Stimulated activated CD4-positive, alpha-beta T cell treated with anti-CD3 and anti-CD28 coated beads, TNF-alpha, amount 100 ng/mL, for 4 hours (primary cell): ENCODE results near the gene MMP24.
A peak's percentile ranks its signal among the peaks of the same experiment; 100 is the strongest.
"Not testable (repeated sequence)": the region's sequence is repeated elsewhere in the genome, so short reads cannot be mapped to it uniquely, and the experiment has no call there.

Experiments
- DNase-seq, 3 experiments: peaks; one replicate each; pipeline ENCODE4 v3.0.0-alpha.2; 2020; ENCODE audit warnings: low read depth in 3 of 3

MMP24 gene

DNA sequence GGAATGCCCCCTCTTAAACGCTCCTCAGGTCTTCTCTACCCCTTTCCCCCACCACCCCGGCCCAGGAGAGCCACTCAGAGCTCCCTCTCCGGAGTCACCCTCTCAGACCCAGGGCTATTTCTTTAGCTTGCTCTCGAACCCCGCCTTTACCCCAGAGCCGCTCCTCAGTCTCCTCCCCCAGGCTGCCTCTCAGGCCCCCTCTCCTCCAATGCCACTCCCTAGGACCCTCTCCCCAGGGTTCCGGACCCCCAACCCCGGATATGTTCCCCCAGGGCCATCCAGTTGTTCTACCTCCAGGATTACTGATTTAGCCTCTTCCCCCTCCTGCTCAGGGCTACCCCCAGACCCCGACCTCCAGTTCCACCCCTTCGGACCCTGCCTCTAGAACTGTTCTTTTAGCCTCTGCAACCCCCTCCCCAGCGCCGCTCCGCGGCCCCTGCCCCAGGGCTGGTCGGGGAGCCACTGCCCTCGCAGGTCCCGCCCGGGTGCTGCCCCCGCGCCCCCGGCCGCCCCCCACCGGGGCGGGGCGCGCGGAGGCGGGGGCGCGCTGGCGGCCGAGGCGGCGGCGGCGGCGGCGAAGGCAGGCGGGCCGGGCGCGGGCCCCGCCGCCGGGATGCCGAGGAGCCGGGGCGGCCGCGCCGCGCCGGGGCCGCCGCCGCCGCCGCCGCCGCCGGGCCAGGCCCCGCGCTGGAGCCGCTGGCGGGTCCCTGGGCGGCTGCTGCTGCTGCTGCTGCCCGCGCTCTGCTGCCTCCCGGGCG, at the start of gene MMP24:
TSS of gene MMP24 (plus strand) at position 565 of the 758 bp plus-strand sequence. CDS start at position 614, 49 bp downstream.
- DNase-seq, result no peak

DNA sequence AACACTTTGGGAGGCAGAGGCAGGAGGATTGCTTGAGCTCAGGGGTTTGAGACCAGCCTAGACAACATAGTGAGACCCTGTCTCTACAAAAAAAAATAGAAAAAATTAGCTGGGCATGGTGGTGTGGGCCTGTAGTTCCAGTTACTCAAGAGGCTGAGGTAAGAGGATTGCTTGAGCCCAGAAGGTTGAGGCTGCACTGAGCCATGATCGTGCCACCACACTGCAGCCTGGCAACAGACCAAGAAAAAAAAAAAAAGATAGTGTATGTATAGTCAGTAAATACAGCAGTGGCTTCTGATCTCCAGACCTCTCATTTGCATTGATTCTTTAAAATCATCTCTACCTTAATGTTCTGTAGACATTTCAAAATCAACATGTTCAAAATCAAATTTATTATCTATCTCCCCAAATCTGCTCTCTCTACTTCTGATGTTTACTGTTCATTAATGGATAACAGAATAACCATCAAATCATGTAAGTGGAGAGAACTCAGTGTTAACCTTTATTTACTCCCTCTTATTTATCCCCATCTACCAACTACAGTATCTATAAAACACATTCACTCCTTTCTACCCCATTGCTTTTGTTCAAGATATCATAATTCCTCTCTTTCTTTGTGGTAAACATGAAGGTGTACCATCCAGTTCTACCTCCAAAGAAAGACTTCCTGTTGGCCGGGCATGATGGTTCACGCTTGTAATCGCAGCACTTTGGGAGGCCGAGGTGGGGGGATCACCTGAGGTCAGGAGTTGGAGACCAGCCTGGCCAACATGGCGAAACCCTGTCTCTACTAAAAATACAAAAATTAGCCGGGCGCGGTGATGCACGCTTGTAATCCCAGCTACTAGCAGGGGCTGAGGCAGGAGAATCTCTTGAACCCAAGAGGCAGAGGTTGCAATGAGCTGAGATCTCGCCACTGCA, 46.9 kb upstream of the MMP24 start:
- DNase-seq, result no peak

DNA sequence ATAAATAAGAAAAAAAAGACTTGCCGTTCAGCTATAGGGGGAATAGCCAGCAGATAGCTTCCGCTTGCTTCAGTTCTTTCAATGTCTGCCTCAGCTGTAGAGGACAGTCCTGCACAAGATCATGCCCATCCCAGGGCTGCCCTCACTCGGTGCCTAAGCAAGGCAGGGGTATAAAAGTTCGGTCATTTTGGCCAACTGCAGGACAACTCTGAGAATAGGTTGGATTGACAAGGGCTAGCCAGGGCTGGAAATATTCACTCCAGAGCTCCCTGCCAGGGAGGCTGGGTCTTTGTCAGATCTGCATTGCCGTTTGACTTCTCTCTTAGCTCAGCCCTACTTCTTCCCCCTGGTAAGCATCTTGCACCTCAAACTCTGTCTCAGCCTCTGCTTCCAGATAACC, 46.2 kb upstream of the MMP24 start:
- no peak for DNase-seq

DNA sequence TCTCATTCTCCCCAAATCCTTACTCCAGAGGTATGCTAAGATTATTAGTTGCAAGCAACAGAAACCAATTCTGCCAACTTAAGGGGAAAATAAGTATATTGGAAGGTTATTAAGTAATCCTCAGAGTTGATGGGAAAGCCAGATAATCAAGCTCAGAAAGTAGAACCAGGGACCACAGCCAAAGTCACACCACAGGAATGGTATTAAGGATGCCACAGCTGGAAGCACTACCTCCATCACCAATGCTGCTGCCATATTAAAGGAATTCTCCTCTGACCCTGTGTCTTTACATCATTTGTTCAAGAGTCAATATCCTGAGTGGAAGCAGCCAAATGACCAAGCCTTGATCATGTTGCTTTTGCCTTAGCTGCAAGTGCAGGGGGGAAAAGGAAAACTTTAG, 44.8 kb upstream of the MMP24 start:
- DNase-seq, result no peak

DNA sequence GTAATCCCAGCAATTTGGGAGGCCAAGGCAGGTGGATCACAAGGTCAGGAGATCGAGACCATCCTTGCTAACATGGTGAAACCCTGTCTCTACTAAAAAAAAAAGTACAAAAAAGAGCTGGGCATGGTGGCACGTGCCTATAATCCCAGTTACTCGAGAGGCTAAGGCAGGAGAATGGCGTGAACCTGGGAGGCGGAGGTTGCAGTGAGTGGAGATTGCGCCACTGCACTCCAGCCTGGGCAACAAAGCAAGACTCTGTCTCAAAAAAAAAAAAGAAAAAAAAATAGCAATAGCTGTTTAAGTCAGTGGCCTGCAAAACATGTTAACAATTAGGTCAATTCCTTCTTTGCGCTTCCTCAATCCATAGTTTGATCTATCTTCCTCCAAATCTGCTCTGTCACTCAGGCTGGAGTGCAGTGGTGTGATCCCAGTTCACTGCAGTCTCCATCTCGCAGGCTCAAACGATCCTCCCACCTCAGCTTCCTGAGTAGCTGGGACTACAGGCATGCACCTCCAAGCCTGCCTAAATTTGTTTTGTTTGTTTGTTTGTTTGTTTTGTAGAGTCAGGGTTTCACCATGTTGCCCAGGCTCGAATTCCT, 39.7 kb upstream of the MMP24 start:
- DNase-seq, result not testable (repeated sequence)

DNA sequence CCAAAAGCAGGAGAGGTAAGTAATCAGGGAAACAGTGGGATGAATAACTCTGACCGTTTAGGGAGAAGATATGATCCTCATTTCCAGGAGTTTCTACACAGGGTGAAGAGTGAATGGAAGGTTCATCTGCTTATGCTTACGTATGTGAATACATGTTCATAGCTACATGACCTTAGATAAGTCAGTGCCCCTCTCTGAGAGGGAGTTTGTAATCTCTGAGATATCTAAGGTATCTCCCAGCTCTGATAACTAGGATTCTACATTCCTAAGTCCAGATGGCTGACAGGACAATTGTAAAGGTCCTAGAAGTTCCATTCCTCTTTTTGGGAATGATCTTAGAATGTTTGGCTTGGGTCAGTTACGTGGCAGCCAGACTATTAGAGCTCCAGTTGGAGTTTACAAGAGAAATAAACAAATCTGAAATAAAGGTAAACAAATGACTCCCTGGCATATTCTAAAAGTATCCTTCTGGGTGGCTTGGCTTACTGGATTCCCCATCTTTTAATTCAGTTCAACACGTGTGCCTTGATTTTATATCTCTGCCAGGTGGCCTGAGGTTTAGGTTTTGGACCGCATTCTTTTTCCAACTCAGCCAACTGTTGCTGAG, 38.8 kb upstream of the MMP24 start:
- no peak for DNase-seq

DNA sequence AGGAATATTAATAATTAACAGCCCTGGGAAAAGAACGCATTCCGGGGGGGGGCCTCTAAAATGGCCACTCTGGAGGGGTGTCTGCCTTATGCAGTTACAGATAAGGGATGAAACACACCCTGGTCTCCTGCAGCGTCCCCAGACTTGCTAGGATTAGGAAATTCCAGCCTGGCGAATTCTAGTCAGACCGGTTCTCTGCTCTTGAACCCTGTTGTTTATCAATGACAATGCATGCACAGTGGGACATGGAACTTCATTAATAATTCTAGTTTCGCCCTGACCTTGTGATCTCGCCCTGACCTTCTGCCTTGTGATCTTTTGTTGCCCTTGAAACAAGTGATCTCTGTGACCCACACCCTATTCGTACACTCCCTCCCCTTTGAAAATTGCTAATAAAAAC, 37.3 kb upstream of the MMP24 start:
- DNase-seq, result not testable (repeated sequence)

DNA sequence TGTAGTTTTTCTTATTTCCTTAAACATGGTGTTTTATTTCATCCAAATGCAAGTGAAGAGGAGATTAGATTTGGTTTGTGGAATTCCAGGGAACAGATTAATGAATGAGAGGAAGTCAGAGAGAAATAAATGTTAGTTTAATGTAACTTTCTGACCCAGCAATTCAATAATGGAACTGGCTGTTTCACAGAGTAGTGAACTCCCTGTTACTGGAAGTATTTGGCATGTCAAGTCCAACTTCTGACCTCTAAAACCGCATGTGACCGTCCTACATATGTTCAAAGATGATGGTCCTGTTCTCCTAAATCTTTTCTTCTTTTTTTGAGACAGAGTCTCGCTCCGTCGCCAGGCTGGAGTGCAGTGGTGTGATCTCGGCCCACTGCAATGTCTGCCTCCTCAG, 35.9 kb upstream of the MMP24 start:
- no peak for DNase-seq

DNA sequence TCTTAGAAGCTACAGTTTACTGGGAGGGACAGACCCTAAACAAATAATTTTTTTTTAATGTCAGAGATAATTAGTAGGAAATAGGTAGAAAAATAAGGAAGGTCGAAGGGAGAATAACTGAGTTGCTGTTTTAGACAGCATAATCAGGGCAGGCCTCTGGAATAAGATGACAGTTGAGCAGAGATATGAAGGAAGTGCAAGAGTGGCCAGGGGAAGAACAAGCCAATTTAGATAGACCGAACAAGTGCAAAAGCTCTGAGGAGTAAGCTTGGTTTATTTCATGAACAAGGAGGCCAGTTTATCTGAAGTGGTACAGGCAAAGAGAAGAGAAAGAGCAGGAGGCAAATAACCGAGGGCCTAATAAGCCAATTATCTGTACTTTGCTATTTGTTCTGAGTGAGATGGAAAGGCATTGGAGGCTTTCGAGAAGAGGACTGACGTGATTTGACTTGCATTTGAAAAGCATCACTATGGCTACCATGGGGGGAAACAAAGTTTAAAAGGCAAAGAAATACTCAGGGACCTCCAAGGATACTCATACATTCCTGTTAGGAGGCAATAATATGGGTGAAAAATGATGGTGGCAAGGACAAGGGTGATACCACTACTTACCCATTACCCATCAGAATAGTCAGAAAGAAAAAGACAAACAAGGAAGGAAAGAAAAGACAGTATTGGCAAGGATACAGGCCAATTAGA, 34.9 kb upstream of the MMP24 start:
- DNase-seq, result no peak

DNA sequence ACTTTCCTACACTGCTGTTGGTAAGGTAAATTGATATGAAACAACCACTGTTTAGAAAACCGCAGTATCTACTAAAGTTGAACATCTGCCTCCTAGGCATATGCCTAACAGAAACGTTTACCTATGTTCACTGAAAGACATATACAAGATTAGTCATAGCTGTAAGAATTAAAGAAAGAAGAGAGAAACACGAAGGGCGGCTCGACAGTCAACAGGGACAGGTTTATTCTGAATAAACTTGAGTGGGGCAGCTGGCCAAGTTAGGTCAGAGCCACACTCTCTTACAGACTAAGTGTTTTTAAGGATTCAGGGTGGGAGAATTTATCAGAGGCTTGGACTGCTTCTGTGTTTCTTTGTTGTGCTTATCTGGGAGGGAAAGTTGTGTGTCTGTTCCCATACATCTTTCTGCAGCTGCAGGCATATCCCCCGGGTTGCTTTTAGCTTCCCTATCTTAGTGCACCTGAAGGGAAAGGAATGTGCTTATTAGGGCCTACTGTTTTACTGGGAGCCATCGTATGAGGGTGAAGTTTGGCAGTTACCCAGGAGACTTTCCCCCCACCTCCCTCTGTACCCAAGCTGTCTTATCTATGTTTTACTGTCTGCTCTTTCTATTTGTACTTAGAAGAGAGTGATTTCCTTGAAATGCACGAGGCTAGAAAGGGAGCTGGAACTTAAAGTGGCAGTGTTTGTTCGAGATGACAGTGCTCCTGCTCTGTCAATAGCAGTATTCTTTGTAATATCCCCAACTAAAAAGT, 34.2 kb upstream of the MMP24 start:
- DNase-seq, result no peak

DNA sequence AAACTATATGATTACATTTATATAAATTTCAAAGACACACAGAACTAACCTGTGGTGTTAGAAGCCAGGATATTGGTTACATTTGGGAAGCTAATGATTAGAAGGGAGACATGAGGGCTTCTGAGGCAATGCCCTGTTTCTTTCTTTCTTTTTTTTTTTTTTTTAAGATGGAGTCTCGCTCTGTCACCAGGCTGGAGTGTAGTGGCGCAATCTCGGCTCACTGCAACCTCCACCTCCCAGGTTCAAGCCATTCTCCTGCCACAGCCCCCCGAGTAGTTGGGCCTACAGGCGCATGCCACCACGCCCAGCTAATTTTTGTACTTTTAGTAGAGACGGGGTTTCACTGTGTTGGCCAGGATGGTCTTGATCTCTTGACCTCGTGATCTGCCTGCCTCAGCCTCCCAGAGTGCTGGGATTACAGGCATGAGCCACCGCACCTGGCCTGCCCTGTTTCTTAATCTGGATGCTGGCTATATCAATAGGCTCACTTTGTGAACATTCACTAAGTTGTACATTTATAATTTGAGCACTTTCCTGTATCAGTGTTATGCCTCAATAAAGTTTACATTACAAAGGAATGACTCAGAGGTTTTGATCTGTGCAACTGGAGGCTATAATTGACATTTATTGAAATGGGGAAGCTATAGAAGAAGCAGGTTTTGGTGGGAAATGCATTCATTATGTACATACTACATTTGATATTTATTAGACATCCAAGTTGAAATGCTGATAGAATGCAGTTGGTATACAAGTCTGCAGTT, 33.3 kb upstream of the MMP24 start:
- DNase-seq, result not testable (repeated sequence)

DNA sequence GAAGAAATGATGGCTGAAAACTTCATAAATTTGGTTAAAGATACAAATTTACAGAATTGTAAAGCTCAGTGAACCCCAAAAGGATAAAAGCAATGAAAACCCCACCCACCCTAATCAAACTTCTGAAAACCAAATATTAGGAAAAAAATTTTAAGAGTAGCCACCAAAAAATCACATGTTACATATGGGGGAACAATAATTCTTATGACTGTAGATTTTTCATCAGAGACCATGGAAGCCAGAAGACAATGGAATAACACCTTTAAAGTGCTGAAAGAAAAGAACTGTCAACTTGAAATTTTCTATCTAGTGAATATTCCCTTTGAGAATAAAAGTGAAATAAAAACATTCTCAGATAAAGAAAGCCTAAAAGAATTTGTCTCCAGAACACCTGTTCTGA, 30.2 kb upstream of the MMP24 start:
- DNase-seq, result no peak

DNA sequence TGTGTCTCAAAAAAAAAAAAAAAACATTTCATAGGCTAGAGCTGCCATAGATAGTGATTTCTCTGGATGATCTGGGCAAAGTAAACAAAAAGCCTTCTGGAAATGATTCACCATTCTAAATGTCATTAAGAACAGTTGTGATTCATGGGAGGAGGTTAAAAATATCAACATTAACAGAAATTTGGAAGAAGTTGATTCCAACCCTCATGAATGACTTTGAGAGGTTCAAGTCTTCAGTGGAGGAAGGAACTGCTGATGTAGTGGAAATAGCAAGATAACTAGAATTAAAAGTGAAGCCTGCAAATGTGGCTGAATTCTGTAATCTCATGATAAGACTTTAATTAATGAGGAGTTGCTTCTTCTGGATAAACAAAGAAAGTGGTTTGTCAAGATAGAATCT, 26.8 kb upstream of the MMP24 start:
- no peak for DNase-seq

DNA sequence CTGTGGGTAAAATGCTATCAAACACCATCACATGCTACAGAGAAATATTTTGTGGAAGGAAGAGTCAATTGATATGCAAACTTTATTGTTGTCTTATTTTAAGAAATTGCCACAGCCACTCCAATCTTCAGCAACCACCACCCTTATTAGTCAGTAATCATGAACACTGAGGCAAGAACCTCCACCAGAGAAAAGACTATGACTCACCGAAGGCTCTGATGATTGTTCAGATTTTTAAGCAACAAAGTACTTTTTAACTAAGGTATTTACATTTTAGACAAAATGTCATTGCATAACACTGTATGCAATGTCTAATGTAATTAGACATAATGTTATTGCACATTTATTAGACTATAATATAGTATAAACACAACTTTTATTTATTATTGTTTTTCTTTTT, 26.2 kb upstream of the MMP24 start:
- DNase-seq, result no peak

DNA sequence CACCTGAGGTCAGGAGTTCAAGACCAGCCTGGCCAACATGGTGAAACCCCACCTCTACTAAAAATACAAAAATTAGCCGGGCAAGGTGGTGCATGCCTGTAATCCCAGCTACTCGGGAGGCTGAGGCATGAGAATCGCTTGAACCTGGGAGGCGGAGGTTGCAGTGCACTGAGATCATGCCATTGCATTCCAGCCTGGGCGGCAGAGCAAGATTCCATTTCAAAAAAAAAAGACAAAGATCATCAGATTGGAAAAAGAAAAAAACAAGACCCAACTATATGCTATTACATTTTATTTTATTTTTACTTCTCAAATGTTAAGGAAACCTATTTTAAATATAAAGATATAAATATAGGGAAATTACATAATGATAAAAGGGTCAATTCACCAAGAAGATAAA, 25.0 kb upstream of the MMP24 start:
- not testable (repeated sequence) for DNase-seq

DNA sequence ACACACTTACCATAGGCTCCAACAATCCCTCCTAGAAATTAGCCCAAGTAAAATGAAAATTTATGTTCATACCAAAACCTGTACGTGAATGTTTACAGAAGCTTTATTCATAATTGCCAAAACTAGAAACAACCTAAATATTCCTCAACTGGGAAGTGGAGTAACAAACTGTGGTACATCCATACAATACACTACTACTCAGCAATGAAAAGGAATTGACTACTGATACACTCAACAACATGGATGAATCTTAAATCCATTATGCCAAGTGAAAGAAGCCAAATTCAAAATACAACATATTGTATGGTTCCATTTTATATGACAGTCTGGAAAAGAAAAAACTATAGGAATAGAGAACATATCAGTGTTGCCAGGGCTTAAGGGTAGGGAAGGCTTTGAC, 19.7 kb upstream of the MMP24 start:
- DNase-seq, result no peak

DNA sequence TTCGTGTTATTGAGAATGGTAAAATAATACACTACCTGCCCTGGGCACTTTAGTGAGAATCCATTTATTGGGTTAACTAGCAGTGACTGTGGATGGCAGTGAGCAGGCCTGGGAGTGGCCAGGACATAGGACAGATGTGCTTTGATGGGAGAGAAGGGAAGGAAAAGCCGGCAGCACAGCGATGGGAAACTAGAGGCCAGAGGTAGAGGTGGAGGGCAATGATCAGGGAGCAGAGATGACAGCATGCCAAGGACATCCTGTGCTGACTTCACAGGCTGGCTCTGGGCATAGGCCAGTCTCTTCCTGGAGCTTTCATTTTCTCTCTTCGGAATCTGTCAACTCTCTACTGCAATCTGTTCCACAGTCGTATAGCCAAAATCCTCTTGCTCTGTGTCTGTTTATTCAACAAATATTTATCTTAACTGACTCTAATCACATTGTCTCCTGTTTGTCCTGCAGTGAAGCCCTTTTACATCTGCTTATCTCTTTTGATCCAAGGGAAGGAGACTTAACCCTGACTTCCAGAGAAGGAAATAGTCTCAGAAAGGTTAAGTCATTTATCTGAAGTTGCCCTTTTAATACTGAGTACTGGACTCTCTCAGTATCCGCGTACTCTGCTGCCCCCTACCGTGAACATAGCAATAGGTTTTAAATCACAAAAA, 18.4 kb upstream of the MMP24 start:
- DNase-seq, result peak; percentile 50 to 63 (median 53)

DNA sequence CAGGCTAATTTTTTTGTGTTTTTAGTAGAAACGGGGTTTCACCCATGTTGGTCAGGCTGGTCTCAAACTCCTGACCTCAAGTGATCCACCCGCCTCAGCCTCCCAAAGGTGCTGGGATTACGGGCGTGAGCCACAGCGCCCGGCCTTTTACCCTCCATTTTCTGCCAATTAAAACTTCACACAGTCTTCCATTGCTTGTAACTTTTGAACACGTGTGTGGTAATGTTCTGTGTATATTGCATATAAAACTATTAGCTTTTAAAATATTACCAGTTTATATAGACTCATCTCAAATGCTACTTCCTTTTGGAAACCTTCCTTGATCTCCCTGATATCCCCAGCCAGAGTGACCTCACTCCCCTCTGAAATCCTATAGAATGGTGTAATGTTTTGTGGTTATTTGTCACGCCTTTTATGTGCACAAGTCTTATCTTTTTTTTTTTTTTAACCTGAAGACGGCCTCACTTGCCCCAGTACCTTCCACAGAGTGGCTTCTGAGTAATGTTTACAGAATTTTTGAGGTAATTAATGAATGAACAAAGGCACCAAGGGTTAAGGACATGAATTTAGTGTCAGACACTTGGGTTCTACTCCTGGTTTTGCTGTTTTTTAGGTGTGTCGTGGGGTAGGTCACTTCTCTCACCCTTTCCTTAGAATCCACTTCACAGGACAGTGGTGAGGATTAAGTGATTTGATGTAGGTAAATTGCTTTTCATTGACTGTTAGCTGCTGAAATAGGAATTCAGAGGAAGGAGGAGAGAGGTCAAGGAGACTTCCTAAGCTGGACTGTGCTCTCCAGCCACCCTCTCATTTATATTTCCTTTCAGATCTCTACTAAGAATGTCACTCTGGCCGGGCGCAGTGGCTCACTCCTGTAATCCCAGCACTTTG, 11.2 kb upstream of the MMP24 start:
- no peak for DNase-seq
